T-helper 1 cell treated with Interleukin-12 subunit alpha and Interleukin-12 subunit beta and Interleukin-4 antibody, amounts not matched to agents 30 ng/mL and 1 ng/mL, for 36 hours (primary cell): ENCODE results near the gene TAB2. TPM values are rescaled to one million over a fixed set of nuclear protein-coding genes. Genes with fewer than 3 reads are reported as not detected.

Source experiments
- intact Hi-C: fragments of 100-400 bp; cut with micrococcal nuclease; formaldehyde crosslinking; loops from one replicate; pipeline ENCODE4 v1.15.1; 2024
- total RNA-seq: library from RNA; stranded (reverse); gene quantifications from 2 replicates; pipeline ENCODE4 v1.2.3, GENCODE V29; 2022

The TAB2 gene
- total RNA-seq, 1 donor from 2014 or later = 261 TPM

- intact Hi-C loops = loop anchor here (1.0 kb wide), 1 partner anchor 8 kb away; no protein-coding TSS in a partner anchor
Measured at GRCh38 chr6:149397384-149397783, 79.9 kb downstream of the TAB2 start.

DNA sequence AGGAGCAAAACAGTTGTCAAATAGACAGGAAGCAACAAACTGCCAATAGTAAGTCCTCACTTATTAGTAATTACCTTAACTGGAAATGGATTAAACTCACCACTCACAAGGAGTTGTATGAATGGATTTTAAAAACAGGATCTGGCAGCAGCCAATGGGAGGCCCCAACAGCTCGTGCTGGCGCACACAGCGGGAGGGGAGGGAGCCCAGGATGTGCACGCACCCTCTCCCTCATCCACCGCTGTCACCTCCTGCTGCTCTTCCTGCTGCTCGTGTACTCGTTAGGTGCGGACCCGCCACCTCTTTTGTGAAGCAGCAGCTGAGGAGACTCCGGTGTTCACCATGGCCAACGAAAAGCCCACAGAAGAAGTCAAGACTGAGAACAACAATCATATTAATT is 82.5 kb downstream of the TAB2 start, which contains the start of gene SUMO4:
SUMO4 (plus strand) TSS at position 213 of the 400 bp plus-strand sequence; CDS start at position 343, 130 bp downstream.
- intact Hi-C loops = no loop called here

DNA sequence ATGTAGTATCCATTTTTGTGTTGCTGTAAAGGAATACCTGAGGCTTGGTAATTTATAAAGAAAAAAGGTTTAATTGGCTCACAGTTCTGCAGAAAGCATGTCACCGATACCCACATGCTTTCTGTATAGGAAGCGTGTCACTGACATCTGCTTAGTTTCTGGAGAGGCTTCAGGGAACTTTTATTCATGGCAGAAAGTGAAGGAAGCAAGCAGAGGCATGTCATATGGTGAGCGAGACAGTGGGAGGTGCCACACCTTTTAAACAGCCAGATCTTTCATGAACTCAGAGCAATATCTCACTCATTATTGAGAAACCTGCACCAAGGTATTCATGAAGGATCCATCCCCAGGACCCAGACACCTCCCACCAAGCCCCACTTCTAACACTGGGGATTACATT is 86.0 kb downstream of the TAB2 start:
- intact Hi-C loops = no loop called here

GRCh38 chr6:149405823-149406765 is 88.6 kb downstream of the TAB2 start:
- intact Hi-C loops = loop anchor here (1.0 to 2.0 kb wide), 2 partner anchors 9 to 13 kb away; no protein-coding TSS in a partner anchor

DNA sequence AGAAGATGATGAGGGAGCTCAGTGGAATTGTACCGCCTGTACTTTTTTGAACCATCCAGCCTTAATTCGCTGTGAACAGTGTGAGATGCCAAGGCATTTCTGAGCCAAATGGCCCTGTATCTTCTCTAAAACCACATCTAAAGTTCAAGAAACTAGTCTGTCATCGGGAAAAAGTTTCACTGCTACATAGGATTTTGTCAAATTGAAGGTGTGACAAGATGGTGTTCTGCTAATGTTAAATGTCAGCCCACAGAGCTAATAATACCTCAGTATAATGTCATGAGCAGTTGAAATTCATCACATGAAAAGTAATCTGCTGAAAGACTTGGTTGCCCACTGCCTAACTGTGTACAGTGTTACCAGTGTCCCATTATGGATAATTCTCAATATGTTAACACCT is 92.1 kb downstream of the TAB2 start:
- intact Hi-C loops = loop anchor here (5.0 kb wide), 1 partner anchor 327 kb away; no protein-coding TSS in a partner anchor

DNA sequence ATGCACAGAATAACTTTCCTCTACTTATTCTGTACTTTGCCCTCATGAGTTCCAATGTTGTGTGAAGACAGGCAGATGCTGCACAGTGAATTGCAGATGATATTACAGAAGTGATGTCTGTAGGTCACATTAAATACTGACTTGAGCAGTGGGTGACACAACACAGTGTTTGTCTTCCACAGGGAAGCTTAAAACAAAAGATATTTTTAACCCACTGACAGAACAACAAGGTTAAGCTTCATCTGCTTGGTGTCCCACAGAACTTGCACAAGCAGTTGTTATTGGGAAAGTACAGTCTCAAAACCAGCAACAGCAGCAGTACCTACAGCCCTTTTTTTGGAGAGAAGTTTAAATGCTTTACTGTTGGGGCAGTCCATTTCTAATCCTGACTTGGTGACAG is 93.0 kb downstream of the TAB2 start:
- intact Hi-C loops = loop anchor here (5.0 kb wide), 1 partner anchor 328 kb away; no protein-coding TSS in a partner anchor

DNA sequence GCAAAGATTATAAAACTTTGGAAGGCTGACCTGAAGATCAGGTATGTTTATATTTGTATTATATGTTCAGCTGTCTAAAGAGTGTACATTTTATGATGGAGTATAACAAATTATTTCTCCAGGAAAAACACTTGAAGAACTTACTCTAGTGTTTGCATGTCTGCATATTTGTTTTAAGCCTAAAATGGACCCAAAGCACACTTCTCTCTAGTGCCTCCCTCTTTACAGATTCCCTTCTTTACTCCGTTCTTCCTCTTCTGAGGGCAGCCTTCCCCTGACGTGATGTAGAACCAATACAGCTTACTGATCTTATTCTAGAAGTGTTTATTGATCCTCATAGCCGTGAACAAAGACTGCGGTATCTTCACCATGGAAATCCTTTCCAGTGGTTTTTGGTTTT is 96.5 kb downstream of the TAB2 start:
- intact Hi-C loops = loop anchor here (5.0 kb wide), 1 partner anchor 332 kb away; no protein-coding TSS in a partner anchor

GRCh38 chr6:149414821-149415220 is 97.3 kb downstream of the TAB2 start:
- intact Hi-C loops = loop anchor here (5.0 kb wide), 1 partner anchor 333 kb away; no protein-coding TSS in a partner anchor

DNA sequence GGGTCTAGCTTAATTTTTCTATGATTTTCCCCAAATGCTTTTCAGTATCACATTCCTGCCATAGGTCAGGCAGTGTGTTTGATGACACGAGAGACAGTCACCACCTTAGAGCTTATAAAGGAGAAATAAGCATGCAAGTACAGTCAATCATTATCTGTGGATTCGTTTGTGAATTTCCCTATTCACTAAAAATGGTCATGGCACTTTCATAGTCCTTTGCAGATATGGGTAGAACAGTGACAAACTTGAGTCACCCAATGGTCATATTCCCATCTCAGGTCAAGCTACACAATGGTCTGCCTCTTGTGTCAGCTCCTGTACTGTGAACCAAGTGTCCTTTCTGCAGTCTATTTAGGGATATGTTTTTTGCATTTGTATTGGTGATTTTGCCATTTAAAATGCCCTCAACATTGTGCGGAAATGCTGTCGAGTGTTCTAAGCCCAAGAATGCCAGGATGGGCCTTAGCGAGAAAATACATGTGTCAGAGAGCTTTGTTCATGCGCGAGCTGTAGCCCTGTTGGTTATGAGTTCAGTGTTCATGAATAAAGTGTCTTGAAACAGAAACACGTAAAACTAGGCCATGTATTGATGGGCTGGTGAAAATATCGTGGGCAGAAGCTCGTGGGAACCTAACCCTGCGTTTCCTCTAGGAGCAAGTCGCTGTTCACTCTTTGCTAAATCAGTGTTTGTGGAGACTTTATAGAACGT is 102.3 kb downstream of the TAB2 start:
- intact Hi-C loops = no loop called here

- intact Hi-C loops = no loop called here
Measured at GRCh38 chr6:149421132-149421531, 103.6 kb downstream of the TAB2 start.

- intact Hi-C loops = no loop called here
Measured at GRCh38 chr6:149422581-149422980, 105.1 kb downstream of the TAB2 start.

GRCh38 chr6:149423964-149424440 is 106.5 kb downstream of the TAB2 start:
- intact Hi-C loops = loop anchor here (2.0 kb wide), 1 partner anchor 19 kb away; no protein-coding TSS in a partner anchor

- intact Hi-C loops = loop anchor here (2.0 kb wide), 1 partner anchor 18 kb away; no protein-coding TSS in a partner anchor
Measured at GRCh38 chr6:149425224-149425623, 107.7 kb downstream of the TAB2 start.

- intact Hi-C loops = loop anchor here (2.0 kb wide), 1 partner anchor 17 kb away; no protein-coding TSS in a partner anchor
Measured at GRCh38 chr6:149425754-149426153, 108.2 kb downstream of the TAB2 start.

- intact Hi-C loops = no loop called here
Measured at GRCh38 chr6:149428606-149429005, 111.1 kb downstream of the TAB2 start.

DNA sequence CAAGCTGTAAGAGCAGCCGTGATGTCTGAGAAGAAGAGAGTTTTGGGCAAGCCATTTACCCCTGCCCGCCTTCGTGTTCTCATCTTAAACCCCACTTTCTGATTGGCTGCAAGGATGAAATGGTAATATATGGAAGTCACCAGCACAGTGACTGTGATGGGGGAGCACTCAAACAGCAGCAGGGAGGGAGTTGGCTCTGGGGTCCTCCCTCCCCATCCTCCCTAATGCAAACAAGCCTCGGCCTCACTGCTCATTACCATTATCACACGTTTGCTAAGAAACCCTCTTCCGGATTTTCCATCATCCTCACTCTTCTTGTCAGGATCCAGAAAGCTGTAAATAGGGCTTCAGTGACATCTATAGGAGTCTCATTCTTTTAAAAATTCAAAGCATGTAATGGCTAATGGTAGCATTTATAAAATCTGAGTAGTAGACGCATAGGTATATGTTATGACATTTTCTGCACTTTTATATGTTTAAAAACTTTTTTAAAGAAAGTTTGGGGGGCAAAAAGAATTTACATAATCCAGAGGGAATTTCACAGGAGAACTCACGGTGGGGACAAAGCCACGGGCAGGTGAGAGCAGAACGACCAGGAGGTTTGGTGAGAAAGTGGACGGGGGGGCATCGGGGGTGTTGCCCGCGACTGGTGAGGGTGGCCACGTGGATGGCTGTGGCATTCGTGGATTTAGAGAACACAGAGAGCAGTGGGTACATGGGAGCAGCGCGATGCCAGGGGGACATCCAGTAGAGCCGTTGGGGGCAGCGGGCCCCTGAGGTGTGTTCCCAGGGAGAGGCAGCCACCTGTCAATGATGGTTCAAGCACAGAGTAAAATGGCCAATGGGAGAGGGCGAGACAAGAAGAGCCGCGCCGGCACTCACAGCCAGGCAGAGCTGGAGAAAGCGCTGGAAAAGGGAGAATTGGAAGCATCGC is 112.2 kb downstream of the TAB2 start:
- intact Hi-C loops = loop anchor here (5.0 kb wide), 1 partner anchor 867 kb away; no protein-coding TSS in a partner anchor

DNA sequence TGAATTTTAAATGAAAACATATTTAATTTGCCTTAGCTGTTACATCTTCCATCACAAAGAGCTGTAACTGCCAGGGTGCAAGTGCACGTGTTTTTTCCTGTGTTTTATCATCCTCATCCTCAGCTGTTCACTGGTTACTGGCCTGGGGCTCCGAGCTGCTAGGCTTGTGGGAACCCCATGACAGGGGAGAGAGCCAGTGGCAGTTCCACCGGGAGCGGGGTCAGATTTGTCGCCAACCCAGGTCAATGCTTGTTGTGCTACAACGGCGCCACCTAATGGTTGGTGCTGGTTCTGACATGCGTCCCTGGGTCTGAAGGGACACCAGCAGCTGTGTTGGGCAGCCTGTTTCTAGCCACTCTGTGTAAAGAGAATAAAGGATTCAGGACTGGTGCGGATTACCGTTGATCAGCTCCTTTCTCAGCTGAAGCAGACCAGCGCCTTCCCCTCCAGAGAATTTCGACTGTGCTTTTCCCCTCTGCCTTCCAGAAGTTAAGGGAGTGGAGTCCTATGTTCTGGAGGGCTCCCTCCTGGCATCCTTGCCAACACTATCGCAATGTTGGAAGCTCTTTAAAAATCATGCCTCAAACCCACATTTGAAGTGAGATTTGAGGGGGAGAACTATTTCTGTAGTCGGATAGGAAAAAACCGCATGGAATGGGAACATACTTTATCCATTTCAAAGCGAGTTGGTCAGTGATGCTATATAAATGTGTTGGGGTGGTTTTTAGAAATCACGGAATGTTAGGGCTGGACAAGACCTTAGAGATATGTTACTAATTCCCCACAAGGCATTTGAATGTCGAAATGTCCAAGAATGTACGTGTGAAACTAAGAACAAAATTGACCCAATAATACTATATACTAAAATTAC is 114.6 kb downstream of the TAB2 start:
- intact Hi-C loops = loop anchor here (1.0 to 5.0 kb wide), 7 partner anchors 85 to 870 kb away; no protein-coding TSS in a partner anchor

- intact Hi-C loops = loop anchor here (2.0 to 5.0 kb wide), 2 partner anchors 293 to 871 kb away; no protein-coding TSS in a partner anchor
Measured at GRCh38 chr6:149433405-149433804, 115.9 kb downstream of the TAB2 start.

DNA sequence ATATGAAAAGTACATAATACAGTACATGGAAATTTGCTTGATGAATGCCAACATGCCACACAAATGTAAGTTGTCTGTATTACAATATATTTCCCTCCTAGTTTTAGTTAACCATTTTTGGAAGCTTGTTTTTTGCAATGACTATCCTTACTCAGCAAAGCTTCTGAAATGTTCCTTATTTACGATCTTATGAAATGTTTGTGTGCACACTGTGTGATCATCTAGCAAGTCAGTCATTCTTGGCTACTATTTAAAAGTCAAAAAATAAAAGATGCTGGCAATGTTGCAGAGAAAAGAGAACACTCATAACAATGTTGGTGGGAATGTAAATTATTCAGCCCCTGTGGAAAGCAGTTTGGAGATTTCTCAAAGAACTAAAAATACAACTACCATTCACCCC is 116.4 kb downstream of the TAB2 start:
- intact Hi-C loops = loop anchor here (2.0 to 5.0 kb wide), 2 partner anchors 293 to 872 kb away; no protein-coding TSS in a partner anchor
